ENCODE results near the gene DES.

DNA sequence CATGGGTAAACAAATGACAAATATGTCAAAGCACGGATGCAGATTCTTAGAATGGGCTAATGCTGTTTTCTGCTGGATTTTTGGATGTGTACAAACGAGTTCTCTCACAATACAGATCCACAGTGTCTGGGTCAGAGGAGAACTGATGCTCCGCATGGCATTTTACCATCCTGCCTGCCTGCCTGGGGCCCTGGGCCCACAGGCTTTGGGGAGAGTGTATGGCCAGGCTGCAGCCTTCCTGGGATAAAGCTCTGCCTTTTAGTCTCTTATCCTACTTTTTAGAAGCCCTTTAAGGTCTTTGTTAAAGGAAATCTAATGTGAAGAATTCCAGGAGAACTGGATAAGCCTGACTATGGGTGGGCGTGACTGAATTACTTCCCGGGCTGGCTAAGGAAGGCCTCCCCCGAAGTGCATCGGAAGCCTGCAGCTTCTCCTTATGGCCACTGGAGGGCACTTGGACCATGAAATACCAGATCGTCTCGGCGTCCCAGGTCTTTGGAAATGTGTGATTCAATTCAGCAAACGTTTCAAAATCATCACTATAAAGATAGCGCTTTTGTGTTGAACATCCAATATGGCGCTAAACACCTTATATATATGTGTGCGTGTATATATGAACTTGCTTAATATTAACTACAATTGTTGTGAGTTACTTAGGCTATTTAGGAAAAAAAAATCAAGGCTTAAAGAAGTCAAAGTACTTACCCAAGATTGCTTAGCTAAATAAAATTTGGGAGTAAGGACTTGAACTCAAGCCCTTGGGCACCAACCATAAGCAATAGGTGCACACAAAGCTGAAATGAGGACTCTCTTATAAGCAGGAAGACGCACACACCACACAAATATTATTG is 15.3 kb upstream of the DES start:
- TF ChIP-seq, protein P1, sequence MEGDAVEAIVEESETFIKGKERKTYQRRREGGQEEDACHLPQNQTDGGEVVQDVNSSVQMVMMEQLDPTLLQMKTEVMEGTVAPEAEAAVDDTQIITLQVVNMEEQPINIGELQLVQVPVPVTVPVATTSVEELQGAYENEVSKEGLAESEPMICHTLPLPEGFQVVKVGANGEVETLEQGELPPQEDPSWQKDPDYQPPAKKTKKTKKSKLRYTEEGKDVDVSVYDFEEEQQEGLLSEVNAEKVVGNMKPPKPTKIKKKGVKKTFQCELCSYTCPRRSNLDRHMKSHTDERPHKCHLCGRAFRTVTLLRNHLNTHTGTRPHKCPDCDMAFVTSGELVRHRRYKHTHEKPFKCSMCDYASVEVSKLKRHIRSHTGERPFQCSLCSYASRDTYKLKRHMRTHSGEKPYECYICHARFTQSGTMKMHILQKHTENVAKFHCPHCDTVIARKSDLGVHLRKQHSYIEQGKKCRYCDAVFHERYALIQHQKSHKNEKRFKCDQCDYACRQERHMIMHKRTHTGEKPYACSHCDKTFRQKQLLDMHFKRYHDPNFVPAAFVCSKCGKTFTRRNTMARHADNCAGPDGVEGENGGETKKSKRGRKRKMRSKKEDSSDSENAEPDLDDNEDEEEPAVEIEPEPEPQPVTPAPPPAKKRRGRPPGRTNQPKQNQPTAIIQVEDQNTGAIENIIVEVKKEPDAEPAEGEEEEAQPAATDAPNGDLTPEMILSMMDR (IDR thresholded peaks at IDR 0.05; ENCODE audit: poor library complexity, severe bottlenecking) = peak; percentile 98
- peak; percentile 98 for TF ChIP-seq RAD21 (conservative IDR thresholded peaks at IDR 0.05)
- peak; percentile 29 for TF ChIP-seq MXI1 (conservative IDR thresholded peaks at IDR 0.05; ENCODE audit: poor library complexity, severe bottlenecking)
